Upper lobe of right lung (tissue), 1 donor: ENCODE results near the gene SPATA13. TPM values are rescaled to one million over a fixed set of nuclear protein-coding genes. Genes with fewer than 3 reads are reported as not detected.
"Not testable (repeated sequence)": the region's sequence is repeated elsewhere in the genome, so short reads cannot be mapped to it uniquely, and the experiment has no call there.

Experiments used
- ATAC-seq: fragments of 200-7000 bp; cut with Tn5 transposase; one replicate; pipeline ENCODE4 v1.9.1; 2020; ENCODE audit warnings: mild to moderate bottlenecking, moderate library complexity
- DNase-seq: peaks from one replicate; pipeline ENCODE4 v3.0.0-alpha.2; 2020
- H3K27ac ChIP-seq: fragments of 200-600 bp; one replicate; pipeline ENCODE4 v1.8.0; 2022
- H3K27me3 ChIP-seq: fragments of 200-600 bp; one replicate; pipeline ENCODE4 v1.8.0; 2022; ENCODE audit warnings: mild to moderate bottlenecking
- H3K36me3 ChIP-seq: fragments of 200-600 bp; one replicate; pipeline ENCODE4 v1.8.0; 2022
- H3K4me1 ChIP-seq: fragments of 200-600 bp; one replicate; pipeline ENCODE4 v1.8.0; 2022
- H3K4me3 ChIP-seq: fragments of 200-600 bp; one replicate; pipeline ENCODE4 v1.8.0; 2022; ENCODE audit warnings: mild to moderate bottlenecking
- H3K9me3 ChIP-seq: fragments of 200-600 bp; one replicate; pipeline ENCODE4 v1.8.0; 2022
- intact Hi-C: fragments of 100-400 bp; cut with DNase I; formaldehyde crosslinking; loops from one replicate; pipeline ENCODE4 v1.11.0; 2022
- total RNA-seq: library from RNA; stranded (reverse); fragmentation: NEBNext Ultra II Directional; extraction: Animal tissue kit (Norgen Biotek cat#: 25700); gene quantifications from one replicate; pipeline ENCODE4 v1.2.1, GENCODE V29; 2021
- TF ChIP-seq, protein P1 (sequence below): fragments of 200-600 bp; IDR thresholded peaks from one replicate; pipeline ENCODE4 v1.8.0; 2022; ENCODE audit warnings: antibody characterized with exemption
- donor health status: DM: no; HTN: yes; CAD: no; lungs with severe emphysema.

The SPATA13 gene
- total RNA-seq, 1 donor from 2014 or later: 34.4 TPM

DNA sequence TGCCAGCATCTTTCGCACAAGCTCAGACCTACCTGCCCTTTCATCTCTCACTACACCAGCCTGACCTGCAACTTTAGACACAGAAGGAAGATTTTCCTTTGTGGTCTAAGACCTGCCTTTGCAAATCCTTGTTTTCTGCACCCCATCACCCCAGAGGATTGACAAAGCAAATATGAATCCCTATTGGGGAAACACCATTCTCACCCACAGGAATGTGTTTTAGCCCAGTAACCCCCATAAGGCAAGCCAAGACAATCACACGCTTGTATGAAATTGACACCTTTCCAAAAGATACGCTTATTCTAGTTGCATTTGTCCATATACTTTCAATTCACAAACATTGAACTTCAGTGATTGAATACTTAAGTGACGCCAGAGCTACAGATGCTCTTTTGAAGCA is 55.7 kb downstream of the SPATA13 start:
- no peaks in the 10 kb centered on the region for H3K27me3 ChIP-seq
- DNase-seq (no peak), ATAC-seq (no peak)
- H3K36me3 ChIP-seq: no peaks in the 10 kb centered on the region
- intact Hi-C loops: loop anchor here (5.0 to 10.0 kb wide), 2 partner anchors 161 to 199 kb away; no protein-coding TSS in a partner anchor
- TF ChIP-seq, protein P1, sequence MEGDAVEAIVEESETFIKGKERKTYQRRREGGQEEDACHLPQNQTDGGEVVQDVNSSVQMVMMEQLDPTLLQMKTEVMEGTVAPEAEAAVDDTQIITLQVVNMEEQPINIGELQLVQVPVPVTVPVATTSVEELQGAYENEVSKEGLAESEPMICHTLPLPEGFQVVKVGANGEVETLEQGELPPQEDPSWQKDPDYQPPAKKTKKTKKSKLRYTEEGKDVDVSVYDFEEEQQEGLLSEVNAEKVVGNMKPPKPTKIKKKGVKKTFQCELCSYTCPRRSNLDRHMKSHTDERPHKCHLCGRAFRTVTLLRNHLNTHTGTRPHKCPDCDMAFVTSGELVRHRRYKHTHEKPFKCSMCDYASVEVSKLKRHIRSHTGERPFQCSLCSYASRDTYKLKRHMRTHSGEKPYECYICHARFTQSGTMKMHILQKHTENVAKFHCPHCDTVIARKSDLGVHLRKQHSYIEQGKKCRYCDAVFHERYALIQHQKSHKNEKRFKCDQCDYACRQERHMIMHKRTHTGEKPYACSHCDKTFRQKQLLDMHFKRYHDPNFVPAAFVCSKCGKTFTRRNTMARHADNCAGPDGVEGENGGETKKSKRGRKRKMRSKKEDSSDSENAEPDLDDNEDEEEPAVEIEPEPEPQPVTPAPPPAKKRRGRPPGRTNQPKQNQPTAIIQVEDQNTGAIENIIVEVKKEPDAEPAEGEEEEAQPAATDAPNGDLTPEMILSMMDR: no peak
- H3K4me3 ChIP-seq: no peak overlapping the region
- H3K4me1 ChIP-seq: peaks cover 11% of the 10 kb centered on the region
- no peaks in the 10 kb centered on the region for H3K9me3 ChIP-seq
- H3K27ac ChIP-seq: no peak overlapping the region

DNA sequence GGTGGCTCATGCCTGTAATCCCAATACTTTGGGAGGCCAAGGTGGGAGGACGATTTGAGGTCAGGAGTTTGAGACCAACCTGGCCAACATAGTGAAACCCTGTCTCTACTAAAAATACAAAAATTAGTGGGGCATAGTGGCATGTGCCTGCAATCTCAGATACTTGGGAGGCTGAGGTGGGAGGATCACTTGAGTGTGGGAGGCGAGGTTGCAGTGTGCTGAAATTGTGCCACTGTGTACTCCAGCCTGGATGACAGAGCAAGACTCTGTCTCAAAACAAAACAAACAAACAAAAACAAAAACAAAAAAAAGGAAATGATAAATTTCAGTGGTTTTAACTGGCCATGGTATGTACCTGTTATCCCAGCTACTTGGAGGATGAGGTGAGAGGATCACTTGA is 56.3 kb downstream of the SPATA13 start:
- peaks cover 11% of the 10 kb centered on the region for H3K4me1 ChIP-seq
- H3K36me3 ChIP-seq, ATAC-seq, H3K9me3 ChIP-seq, H3K27ac ChIP-seq, H3K27me3 ChIP-seq, H3K4me3 ChIP-seq, DNase-seq: not testable (repeated sequence)
- intact Hi-C loops: loop anchor here (5.0 to 10.0 kb wide), 2 partner anchors 162 to 199 kb away; no protein-coding TSS in a partner anchor

DNA sequence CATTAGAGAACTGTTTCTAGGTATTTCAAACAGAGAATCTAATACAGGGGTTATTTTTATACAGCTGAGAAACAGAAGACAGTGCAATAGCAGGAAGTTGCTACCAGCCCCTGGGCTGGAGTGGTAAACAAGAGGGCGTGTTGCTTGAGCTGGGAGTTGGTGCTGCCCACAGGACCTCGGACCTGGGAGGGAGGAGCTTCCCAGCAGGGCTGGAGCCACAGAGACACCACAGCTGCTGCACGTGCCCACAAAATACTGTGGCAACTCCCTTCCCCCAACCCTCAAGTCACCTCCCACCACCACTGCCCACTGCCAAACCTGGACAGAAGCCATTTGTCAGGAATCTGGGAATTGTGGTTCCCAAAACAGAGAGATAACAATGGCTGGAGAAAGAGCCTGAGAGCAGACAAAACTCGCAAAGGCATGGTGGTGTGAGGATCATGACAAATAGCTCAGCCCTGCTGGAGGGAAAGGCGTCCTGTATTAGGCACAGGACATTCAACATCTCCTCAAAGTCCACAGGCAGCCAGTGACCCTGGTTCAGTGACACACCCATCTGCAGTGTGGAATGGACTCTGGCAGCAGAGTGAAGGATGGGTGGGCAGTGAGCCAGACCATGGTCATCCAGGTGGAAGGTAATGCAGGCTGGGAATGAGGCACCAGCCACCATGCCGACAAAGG is 57.2 kb downstream of the SPATA13 start:
- Histone ChIP-seq H3K4me1 (peaks cover 11% of the 10 kb centered on the region), H3K27me3 (no peaks in the 10 kb centered on the region), H3K4me3 (no peak overlapping the region), H3K9me3 (no peaks in the 10 kb centered on the region), H3K27ac (peak overlapping the region; percentile 55), H3K36me3 (no peaks in the 10 kb centered on the region)
- ATAC-seq (peak; percentile 69), DNase-seq (peak; percentile 68)
- TF ChIP-seq, protein P1: no peak
- intact Hi-C loops: loop anchor here (5.0 to 10.0 kb wide), 2 partner anchors 163 to 200 kb away; no protein-coding TSS in a partner anchor

DNA sequence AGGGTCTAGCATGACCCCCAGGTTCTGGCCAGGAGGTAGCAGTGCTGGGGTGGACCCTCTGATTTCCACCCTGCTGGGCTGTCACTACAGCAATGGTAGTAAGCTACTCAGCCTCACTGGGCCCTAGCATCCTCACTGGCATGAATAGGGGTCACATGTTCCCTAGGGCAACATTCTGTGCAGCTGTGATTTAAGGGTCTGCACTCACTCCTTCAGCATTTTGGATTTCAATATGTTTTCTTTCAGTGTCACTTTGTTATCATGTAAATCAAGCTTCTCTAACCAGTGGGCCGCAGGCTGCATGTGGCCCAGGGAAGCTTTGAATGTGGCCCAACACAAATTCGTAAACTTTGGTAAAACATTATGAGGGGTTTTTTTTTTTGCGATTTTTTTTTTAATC is 57.8 kb downstream of the SPATA13 start:
- H3K4me1 ChIP-seq: peaks cover 11% of the 10 kb centered on the region
- peak overlapping the region; percentile 55 for H3K27ac ChIP-seq
- intact Hi-C loops: loop anchor here (5.0 to 10.0 kb wide), 2 partner anchors 164 to 201 kb away; no protein-coding TSS in a partner anchor
- H3K36me3 ChIP-seq: no peaks in the 10 kb centered on the region
- ATAC-seq (no peak), DNase-seq (no peak)
- H3K27me3 ChIP-seq: no peaks in the 10 kb centered on the region
- H3K4me3 ChIP-seq: no peak overlapping the region
- no peaks in the 10 kb centered on the region for H3K9me3 ChIP-seq
- TF ChIP-seq, protein P1: no peak

DNA sequence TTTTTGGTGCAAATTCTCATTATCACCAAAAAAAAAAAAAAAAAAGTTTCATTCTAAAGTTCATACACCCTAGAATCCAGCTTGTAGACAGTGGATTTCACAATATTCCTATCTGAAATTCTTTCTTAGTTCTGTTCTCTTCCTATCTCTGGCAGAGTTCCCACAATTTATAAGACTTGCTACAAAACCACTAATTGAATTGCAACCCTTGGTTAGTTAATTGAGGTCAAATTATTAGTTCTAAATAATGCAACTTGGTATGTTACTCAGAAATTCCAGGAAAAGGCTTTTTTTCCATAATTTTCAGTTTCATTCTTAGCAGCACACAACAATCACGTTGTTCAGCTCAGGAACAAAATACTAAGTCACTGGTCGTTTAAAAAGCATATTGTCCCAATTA is 58.5 kb downstream of the SPATA13 start:
- TF ChIP-seq, protein P1: no peak
- Histone ChIP-seq H3K4me3 (no peak overlapping the region), H3K27ac (no peak overlapping the region), H3K27me3 (no peaks in the 10 kb centered on the region), H3K36me3 (no peaks in the 10 kb centered on the region), H3K9me3 (no peaks in the 10 kb centered on the region), H3K4me1 (peaks cover 11% of the 10 kb centered on the region)
- DNase-seq (no peak), ATAC-seq (no peak)
- intact Hi-C loops: loop anchor here (5.0 to 10.0 kb wide), 2 partner anchors 164 to 202 kb away; no protein-coding TSS in a partner anchor

DNA sequence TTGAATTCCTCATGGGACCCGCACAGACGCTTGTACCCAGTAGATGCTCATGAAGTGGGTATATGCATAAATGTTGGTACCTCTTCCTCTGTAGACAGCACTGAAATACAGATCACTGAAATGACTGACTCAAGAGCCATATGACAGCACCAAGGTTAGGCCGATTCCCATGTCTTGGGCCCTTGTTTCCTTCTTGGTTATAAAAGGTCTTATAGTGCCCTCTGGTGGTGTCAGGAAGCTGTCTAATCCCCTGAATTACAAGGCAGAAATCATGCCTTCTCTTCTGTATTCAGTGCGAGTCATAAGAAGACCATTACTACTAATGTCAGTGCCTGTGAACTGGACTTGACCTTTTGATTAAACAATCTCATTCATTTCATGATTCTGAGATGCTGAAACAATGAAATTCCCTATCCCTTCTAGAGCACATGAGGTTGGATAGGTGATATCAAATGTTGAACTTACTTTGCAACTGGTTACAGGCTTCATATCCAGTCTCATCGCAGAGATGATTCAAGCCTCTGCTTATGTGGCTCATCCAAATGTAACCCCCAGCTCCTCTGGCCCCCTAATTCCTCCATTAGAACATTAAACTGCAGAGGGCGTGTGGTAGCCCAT is 59.7 kb downstream of the SPATA13 start:
- DNase-seq: no peak
- H3K4me1 ChIP-seq: peaks cover 11% of the 10 kb centered on the region
- H3K27me3 ChIP-seq: no peaks in the 10 kb centered on the region
- H3K4me3 ChIP-seq: no peak overlapping the region
- intact Hi-C loops: loop anchor here (10.0 kb wide), 1 partner anchor 295 kb away; no protein-coding TSS in a partner anchor
- no peak overlapping the region for H3K27ac ChIP-seq
- TF ChIP-seq, protein P1: peak; percentile 80
- no peaks in the 10 kb centered on the region for H3K36me3 ChIP-seq
- peak; percentile 85 for ATAC-seq
- H3K9me3 ChIP-seq: no peaks in the 10 kb centered on the region
